Bone marrow (tissue), 2 donors: ENCODE results near the gene TMEM238L.

Experiments used
- DNase-seq, 2 donors: peaks; one replicate each; lab custom pipeline; 2025; lab: John Stamatoyannopoulos, UW

Gene TMEM238L

GRCh38 chr17:10804546-10804945 is 647 bp upstream of the TMEM238L start:
- no peak for DNase-seq

- no peak for DNase-seq
Measured at GRCh38 chr17:10803350-10803749, 549 bp downstream of the TMEM238L start.

GRCh38 chr17:10802496-10803284 is 1.2 kb downstream of the TMEM238L start:
- DNase-seq: no peak

- no peak for DNase-seq
Measured at GRCh38 chr17:10799407-10799806, 4.5 kb downstream of the TMEM238L start.

- DNase-seq: no peak
Measured at GRCh38 chr17:10798910-10799309, 5.0 kb downstream of the TMEM238L start.

GRCh38 chr17:10798332-10798749 is 5.6 kb downstream of the TMEM238L start:
- DNase-seq: no peak

- no peak for DNase-seq
Measured at GRCh38 chr17:10797476-10798328, 6.2 kb downstream of the TMEM238L start.

GRCh38 chr17:10793816-10794215 is 10.1 kb downstream of the TMEM238L start:
- no peak for DNase-seq

- no peak for DNase-seq
Measured at GRCh38 chr17:10793256-10793655, 10.6 kb downstream of the TMEM238L start.

- DNase-seq: no peak
Measured at GRCh38 chr17:10792151-10792550, 11.7 kb downstream of the TMEM238L start.

- DNase-seq: no peak
Measured at GRCh38 chr17:10790491-10791401, 13.2 kb downstream of the TMEM238L start.

- DNase-seq: no peak
Measured at GRCh38 chr17:10789694-10790271, 14.1 kb downstream of the TMEM238L start.

GRCh38 chr17:10787306-10788045 is 16.4 kb downstream of the TMEM238L start:
- no peak for DNase-seq

- DNase-seq: no peak
Measured at GRCh38 chr17:10785295-10785694, 18.6 kb downstream of the TMEM238L start.

- DNase-seq: no peak
Measured at GRCh38 chr17:10779609-10780008, 24.3 kb downstream of the TMEM238L start.

GRCh38 chr17:10777890-10778289 is 26.0 kb downstream of the TMEM238L start:
- DNase-seq: no peak

- DNase-seq: no peak
Measured at GRCh38 chr17:10777131-10777807, 26.6 kb downstream of the TMEM238L start.

- no peak for DNase-seq
Measured at GRCh38 chr17:10776381-10776780, 27.5 kb downstream of the TMEM238L start.

- DNase-seq: no peak
Measured at GRCh38 chr17:10775740-10776356, 28.1 kb downstream of the TMEM238L start.

- no peak for DNase-seq
Measured at GRCh38 chr17:10775058-10775457, 28.8 kb downstream of the TMEM238L start.
